ENCODE results near the gene SLC49A4.

The SLC49A4 gene

DNA sequence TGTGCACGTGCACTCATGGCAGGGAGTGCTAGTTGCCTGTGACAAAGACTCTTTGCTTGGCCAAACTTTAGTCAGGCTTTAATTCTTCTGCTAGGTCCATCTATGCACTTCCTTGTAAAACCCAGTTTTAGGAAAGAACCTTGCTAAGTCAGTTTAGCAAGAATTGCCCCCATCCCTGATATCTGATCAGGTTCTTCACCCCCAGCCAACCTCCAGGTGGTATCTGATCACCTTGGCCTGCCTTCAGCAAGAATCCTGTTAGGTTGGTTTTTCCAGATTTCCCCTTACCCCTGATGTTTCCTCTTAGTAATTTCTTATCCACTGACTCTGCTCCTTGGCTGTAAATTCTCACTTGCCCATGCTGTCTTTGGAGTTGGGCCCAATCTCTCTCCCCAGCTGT is 9.6 kb upstream of the SLC49A4 start:
- peaks cover 53% of the 10 kb centered on the region for H3K4me1 ChIP-seq (ENCODE audit: insufficient read depth, low read length, poor library complexity, severe bottlenecking)
- no peak overlapping the region for H3K4me2 ChIP-seq (ENCODE audit: low read depth, low read length, poor library complexity, severe bottlenecking)
- no peak overlapping the region for H2AFZ ChIP-seq (ENCODE audit: low read length)
- H4K20me1 ChIP-seq (ENCODE audit: insufficient read depth, low read length, poor library complexity, severe bottlenecking) = no peaks in the 10 kb centered on the region
- no peak overlapping the region for H3K9ac ChIP-seq (ENCODE audit: low read depth, low read length, poor library complexity, severe bottlenecking)
- no peaks in the 10 kb centered on the region for H3K27me3 ChIP-seq (ENCODE audit: insufficient read depth, low read length, poor library complexity, severe bottlenecking)
- peaks cover 4% of the 10 kb centered on the region; the same call in 1 of the 2 replicates for H3F3A ChIP-seq (ENCODE audit: low read depth)
- no peak overlapping the region for H3K4me3 ChIP-seq (ENCODE audit: low read length, poor library complexity, severe bottlenecking)
- no peaks in the 10 kb centered on the region for H3K36me3 ChIP-seq (ENCODE audit: insufficient read depth, low read length)
- peaks cover 37% of the 10 kb centered on the region for H3K79me2 ChIP-seq (ENCODE audit: insufficient read depth, low read length)
- TF ChIP-seq CTCF (conservative IDR thresholded peaks at IDR 0.05; ENCODE audit: low read length) = no peak
- TF ChIP-seq EZH2phosphoT487 (IDR thresholded peaks at IDR 0.05; ENCODE audit: borderline replicate concordance) = no peak
- H3K9me3 ChIP-seq (ENCODE audit: insufficient read depth, low read depth, low read length) = no peaks in the 10 kb centered on the region
- no peaks in the 10 kb centered on the region for H3K9me2 ChIP-seq (replicated peaks; ENCODE audit: low read depth, low read length)

DNA sequence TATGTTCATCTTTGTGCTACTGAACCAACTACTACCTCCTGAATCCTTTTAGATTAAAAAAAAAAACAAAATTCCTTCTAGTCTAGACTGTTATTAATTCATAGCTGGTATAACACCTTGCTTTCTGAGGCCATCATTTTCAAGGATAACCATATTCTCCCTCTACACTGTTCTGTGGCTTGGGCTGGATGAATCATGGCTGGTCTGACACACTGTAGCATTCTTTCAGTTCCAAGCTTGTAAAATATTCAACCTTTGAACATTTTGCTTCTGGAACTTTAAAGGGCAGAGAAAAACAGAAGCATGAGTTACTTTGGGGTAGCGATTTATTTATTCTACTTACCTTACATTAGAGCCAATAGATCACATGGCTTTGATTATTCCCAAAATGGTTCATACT is 8.8 kb upstream of the SLC49A4 start:
- H3K79me2 ChIP-seq (ENCODE audit: insufficient read depth, low read length) = peaks cover 45% of the 10 kb centered on the region
- H3K27me3 ChIP-seq (ENCODE audit: insufficient read depth, low read length, poor library complexity, severe bottlenecking) = no peaks in the 10 kb centered on the region
- H3K36me3 ChIP-seq (ENCODE audit: insufficient read depth, low read length) = no peaks in the 10 kb centered on the region
- H3K9ac ChIP-seq (ENCODE audit: low read depth, low read length, poor library complexity, severe bottlenecking) = peak overlapping the region; percentile 5
- H2AFZ ChIP-seq (ENCODE audit: low read length) = no peak overlapping the region
- H4K20me1 ChIP-seq (ENCODE audit: insufficient read depth, low read length, poor library complexity, severe bottlenecking) = no peaks in the 10 kb centered on the region
- no peaks in the 10 kb centered on the region for H3K9me3 ChIP-seq (ENCODE audit: insufficient read depth, low read depth, low read length)
- H3K4me2 ChIP-seq (ENCODE audit: low read depth, low read length, poor library complexity, severe bottlenecking) = peak overlapping the region; percentile 93
- peaks cover 4% of the 10 kb centered on the region; the same call in 1 of the 2 replicates for H3F3A ChIP-seq (ENCODE audit: low read depth)
- TF ChIP-seq CTCF (conservative IDR thresholded peaks at IDR 0.05; ENCODE audit: low read length) (no peak), EZH2phosphoT487 (IDR thresholded peaks at IDR 0.05; ENCODE audit: borderline replicate concordance) (no peak)
- peak overlapping the region; percentile 26 for H3K4me3 ChIP-seq (ENCODE audit: low read length, poor library complexity, severe bottlenecking)
- no peaks in the 10 kb centered on the region for H3K9me2 ChIP-seq (replicated peaks; ENCODE audit: low read depth, low read length)
- peaks cover 60% of the 10 kb centered on the region for H3K4me1 ChIP-seq (ENCODE audit: insufficient read depth, low read length, poor library complexity, severe bottlenecking)

GRCh38 chr3:122787872-122788271 is 7.0 kb upstream of the SLC49A4 start:
- Histone ChIP-seq H3K27me3 (ENCODE audit: insufficient read depth, low read length, poor library complexity, severe bottlenecking) (no peaks in the 10 kb centered on the region), H3K4me3 (ENCODE audit: low read length, poor library complexity, severe bottlenecking) (peak overlapping the region; percentile 80), H3F3A (ENCODE audit: low read depth) (peaks cover 4% of the 10 kb centered on the region; the same call in 1 of the 2 replicates), H4K20me1 (ENCODE audit: insufficient read depth, low read length, poor library complexity, severe bottlenecking) (no peaks in the 10 kb centered on the region), H3K4me1 (ENCODE audit: insufficient read depth, low read length, poor library complexity, severe bottlenecking) (peaks cover 77% of the 10 kb centered on the region), H3K9ac (ENCODE audit: low read depth, low read length, poor library complexity, severe bottlenecking) (no peak overlapping the region), H3K9me3 (ENCODE audit: insufficient read depth, low read depth, low read length) (no peaks in the 10 kb centered on the region), H2AFZ (ENCODE audit: low read length) (no peak overlapping the region), H3K79me2 (ENCODE audit: insufficient read depth, low read length) (peaks cover 63% of the 10 kb centered on the region), H3K9me2 (replicated peaks; ENCODE audit: low read depth, low read length) (no peaks in the 10 kb centered on the region), H3K4me2 (ENCODE audit: low read depth, low read length, poor library complexity, severe bottlenecking) (peak overlapping the region; percentile 93), H3K36me3 (ENCODE audit: insufficient read depth, low read length) (no peaks in the 10 kb centered on the region)
- TF ChIP-seq EZH2phosphoT487 (IDR thresholded peaks at IDR 0.05; ENCODE audit: borderline replicate concordance) = no peak
- no peak for TF ChIP-seq CTCF (conservative IDR thresholded peaks at IDR 0.05; ENCODE audit: low read length)
